Esophagus squamous epithelium (tissue), 4 donors: ENCODE data around the gene PRKN.
"Not testable (repeated sequence)": the region's sequence is repeated elsewhere in the genome, so short reads cannot be mapped to it uniquely, and the experiment has no call there.

Experiments
- CTCF ChIP-seq, 6 experiments: fragments of 450-650 bp in 4 of 6; fragments of 200-600 bp in 2 of 6; sonication (generic) in 2 of 6; IDR thresholded peaks; one replicate each; pipeline ENCODE4 v1.5.1; 2016 to 2019; ENCODE audit warnings: antibody characterized with exemption in 6 of 6, mild to moderate bottlenecking in 4 of 6, moderate library complexity in 4 of 6
- POLR2A ChIP-seq, 4 donors: fragments of 450-650 bp; IDR thresholded peaks; one replicate each; pipeline ENCODE4 v1.6.1; 2017; ENCODE audit warnings: antibody characterized with exemption in 4 of 4, mild to moderate bottlenecking in 4 of 4, moderate library complexity in 3 of 4

- TF ChIP-seq CTCF, POLR2A (IDR thresholded peaks at IDR 0.05): not testable (repeated sequence)
These were observed 876.1 kb downstream of the PRKN start for GRCh38 chr6:161851486-161851885.
